Activated T-cell treated with anti-CD3 and anti-CD28 coated beads, Interleukin-2, amount 50 U/mL, for 48 hours (primary cell): ENCODE measurements around the gene RUVBL1.

Experiments
- DNase-seq, 2 experiments: peaks; one replicate each; pipeline ENCODE4 v3.0.0-alpha.2; 2020

The RUVBL1 gene

DNA sequence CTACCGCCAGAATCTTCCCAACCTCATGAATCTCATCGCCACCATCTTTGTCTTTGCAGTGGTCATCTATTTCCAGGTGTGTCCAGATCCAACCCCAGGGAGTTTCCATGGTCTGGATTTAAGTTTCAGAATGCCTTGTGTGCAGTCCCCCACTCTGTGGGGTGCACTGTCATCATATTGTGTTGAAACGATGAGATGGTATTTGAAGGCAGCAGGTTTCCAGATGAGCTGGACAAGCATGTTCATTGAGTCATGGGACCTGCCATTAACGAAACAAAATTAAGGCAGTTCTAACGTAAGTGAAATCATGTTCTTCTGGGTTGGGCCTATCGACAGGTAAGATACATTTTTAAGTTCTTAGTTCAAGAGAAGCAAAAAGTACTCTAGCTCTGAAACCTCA is 58.6 kb downstream of the RUVBL1 start:
- no peak for DNase-seq

DNA sequence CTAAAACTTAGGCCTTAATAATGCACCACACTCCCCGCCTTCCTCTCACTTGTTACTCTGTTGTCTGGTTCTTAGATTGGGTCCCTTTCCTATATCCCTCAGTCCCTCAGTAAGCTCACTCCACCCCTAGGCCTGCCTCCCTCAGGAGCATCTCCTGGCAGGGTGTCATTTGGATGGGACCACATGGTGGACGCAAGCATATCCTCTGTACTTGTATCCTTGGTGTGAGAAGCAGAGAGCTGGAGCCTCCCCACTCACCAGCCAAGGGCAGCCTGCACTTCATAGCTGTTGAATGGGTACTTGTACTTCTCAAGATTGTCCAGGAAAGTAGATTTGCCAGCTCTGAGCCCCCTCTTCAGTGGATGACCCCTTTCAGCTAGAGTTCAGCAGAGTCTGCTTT is 59.7 kb downstream of the RUVBL1 start:
- DNase-seq = no peak

DNA sequence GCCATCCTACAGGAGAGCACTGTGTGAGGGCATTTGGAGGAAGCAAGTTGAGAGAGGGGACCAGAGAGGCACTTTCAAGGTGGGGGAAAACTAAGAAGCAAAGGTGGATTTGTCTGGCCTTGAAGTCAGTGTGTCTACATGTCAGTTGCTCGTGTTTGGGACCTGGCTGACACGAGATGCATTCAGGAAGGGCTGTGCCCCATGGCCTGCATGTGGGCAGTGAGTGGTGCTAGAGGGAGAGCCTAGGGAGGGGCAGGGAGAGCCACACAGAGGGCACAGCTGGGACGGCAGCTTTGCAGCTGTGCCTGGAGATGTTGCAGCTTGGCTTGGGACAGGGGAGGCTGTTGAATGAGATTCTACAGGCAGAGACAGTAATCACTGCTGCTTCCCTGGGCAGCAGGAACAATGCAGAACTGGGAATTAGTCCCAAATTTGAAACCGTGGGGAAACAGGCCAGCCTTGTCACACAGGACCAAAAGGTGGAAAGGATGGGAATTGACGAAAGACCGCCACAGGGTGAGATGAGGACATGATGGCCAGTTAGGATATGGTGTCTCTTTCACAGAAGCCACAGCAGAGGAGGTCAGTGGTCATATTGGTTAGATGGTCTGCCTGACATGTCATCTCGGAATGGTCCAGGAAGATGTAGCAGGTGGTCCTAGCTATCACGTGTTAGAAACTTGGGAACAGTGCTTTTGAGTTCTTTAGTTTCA is 61.4 kb downstream of the RUVBL1 start:
- DNase-seq = no peak

DNA sequence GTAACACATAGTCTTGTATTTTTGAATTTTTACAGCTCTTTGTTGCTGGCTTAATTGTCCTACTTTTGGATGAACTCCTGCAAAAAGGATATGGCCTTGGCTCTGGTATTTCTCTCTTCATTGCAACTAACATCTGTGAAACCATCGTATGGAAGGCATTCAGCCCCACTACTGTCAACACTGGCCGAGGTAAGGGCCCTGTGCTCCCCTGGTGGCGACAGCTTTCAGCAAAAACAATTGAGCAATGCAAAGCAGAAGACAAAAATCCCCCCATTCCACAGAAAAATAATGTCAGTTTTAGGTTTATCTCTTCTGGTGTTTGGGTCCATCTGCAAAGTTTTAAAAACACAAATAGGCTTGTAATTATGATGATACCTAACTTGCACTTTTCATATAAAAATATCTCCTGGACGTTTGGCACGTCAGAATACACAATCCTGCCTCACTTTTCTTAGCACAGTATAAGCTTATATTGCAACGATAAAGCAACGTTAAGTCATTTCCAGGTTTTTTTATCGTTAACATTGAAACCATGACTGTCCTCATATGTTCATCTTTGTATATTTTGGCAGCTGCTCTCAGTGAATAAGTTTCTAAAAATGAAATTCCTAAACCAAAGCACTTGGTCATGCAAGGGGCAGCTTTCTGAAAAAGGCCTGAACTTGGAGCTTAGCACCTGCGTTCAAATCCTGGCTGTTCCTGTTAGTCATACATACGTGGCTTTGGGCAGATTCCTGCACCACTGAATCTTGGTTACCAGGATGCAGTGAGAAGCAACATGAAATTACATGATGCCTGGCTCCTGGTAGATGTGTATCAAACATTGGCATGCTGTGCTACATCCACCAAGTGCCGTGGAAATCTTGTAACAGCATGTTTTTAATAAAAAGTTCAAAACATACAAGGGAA is 62.9 kb downstream of the RUVBL1 start:
- DNase-seq = no peak

DNA sequence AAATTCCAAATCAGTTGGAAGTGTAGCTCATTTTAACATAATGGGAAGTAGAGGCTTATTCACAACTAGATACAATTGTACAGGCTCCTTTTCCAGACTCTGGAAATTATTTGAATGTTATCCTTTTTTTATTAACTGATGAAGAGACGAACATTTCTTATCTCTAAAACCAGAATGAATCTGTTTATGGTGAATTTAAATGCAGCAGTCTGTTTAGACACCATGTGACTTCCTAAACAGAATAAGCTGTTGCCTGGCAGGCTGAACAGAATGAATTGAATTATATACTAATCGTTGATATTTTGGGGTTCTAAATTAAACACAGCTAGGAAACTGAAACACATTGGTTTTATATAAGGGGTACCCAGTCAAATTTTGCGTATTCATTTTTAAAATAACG is 67.4 kb downstream of the RUVBL1 start:
- DNase-seq = no peak

DNA sequence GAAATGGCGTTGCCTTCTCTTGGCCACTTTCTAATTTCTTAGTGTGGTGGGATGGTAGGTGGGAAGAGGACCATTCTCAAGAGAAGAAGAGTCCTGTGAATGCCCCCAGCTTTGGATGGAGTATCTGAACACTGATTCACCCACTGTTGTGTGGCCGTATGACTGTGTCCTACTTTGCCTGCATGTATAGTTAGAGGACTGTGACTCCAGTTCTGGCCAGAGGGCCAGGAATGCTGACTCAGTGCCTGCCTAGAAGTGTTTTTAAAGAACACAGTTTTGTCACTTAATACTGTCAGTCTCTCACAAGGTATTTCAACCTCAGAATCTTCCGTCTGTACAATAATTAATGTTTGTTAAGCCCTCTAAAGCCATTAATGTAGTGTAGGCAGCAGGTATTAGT is 69.2 kb downstream of the RUVBL1 start:
- no peak for DNase-seq

DNA sequence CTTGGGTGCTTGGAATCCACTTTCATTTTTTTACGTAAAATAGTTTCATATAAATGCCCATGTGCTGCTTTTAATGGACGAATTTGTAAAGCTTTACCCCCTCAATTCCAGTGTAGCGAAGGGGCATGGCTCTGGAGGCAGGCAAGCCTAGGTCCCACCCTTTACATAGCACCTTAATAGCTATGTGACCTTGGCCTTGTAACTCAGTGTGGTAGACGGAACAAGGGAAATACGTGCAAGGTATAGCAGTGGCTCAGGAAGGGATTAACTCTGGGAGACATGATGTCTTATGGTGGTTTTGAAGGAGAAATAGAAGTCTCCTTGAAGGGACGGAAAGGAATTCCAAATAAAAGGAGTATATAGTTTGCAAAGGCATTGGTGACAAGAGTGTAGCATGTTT is 70.0 kb downstream of the RUVBL1 start:
- DNase-seq = no peak

DNA sequence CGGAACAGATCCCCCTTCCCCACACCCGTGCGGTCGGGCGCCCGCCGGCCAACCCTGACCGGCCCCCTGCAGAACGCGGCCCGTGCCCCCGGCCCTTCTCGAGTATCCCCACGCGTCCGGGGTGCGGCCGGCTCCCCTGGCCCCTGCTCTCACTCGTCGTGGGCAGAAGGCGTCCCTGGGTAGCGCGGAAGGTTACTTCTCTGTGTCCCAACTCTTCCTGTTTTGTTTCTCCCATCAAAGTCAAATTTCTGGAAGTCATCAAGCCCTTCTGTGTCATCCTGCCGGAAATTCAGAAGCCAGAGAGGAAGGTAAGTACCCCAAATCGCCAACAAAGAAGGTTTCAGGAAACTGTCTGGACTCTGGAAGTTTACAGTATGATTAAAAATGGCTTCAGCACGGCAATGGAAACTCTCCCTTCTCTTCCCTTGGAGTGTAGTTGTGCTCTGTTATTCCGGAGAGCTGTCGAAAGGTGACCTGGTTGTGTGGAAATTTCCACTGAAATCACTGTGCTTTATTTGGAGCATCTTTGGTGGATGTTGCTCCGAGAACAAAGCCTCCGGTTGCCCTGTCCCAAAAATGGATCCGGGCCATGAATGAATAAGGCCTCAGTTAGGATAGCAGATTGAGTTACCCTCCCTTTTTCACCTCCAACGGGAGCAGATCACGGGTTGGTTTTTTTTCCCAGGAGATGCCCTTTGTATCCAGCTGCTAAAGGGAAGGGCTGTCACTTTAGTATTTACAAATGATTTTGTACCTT is 70.8 kb downstream of the RUVBL1 start:
- no peak for DNase-seq

DNA sequence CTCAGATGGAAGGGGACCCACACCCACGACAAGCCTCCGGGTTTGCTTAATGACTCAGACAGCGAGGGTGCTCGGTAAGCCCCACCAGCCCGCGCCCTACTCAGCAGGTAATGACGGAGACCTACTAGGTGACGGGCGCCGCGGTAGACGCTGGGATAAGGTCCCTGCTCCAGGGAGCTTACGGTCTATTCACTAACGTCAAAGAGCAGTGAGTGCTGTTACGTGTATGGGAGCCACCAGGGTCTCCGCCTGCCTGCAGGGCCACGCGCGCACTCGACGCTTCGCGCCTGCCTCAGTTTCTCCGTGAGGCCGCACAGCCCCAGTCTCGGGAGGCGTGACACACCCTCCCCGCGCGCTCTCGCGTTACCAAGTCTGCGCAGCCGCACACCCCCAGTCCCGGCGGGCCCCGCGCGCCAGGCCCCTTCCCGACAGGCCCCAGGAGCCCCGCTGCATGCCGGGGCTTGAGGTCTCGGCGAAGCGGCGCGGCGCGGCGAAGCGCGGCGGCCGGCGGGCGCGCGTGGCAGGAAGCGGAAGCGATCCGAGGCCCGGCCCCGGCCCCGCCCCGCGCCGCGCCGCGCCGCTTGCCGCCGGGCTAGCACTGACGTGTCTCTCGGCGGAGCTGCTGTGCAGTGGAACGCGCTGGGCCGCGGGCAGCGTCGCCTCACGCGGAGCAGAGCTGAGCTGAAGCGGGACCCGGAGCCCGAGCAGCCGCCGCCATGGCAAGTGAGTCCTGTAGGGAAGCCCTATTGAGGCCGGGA is 71.6 kb downstream of the RUVBL1 start, which contains the start of gene SEC61A1:
Gene SEC61A1, plus strand, starts transcription at position 601 of the 758 bp plus-strand sequence. Its CDS starts 116 bp downstream, at position 717.
- peak; percentile 95 to 97 for DNase-seq

DNA sequence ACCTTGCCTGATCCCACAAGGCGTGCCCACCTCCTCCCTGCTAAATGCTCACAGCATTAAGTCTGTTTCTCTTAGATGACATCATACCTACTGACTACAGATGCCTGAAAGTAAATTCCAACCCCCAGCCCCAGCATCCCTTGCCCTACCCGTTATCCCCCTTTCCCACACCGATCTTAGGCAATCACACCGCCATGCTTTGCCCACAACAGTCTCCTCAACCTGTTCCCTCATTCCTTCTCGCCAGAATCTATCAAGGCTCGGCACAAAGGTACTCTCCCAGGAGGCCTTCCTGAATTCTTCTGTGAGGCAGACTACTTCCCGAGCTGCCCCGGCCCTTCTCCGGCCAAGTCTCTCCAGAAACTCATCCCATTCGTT is 72.2 kb downstream of the RUVBL1 start:
- no peak for DNase-seq

DNA sequence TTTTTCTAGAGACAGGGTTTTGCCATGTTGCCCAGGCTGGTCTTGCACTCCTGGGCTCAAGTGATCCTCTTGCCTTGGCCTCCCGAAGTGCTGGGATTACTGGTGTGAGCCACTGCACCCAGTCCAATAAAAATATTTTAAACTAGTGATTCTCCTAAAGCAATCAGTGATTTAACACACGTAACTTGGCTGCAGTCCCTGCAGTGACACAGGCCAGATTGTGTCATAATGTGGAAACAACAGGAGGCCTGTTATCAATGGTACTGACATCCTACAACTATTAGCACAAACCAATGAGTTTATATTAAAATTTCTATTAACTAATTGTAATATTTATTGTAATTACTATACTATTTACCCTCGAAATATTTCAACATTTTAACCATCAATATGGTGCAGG is 73.0 kb downstream of the RUVBL1 start:
- no peak for DNase-seq

DNA sequence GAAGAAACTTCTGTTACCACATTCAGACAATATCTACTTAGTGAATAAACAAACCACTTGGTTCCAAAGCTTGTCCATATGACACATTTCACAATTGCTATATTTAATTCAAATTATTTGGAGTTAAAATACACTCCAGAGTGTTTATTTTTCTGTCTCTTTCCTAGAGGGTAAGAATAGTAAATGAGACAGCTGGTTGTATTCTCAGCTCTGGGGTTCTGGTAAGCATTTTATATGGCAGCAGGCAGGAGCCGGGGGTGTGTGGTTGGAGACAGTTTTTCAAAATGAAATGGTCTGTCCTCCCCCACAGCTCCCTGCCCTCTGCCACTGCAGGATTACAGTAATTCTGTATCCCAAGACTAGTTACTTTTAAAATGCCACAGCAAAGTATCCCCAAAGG is 82.3 kb downstream of the RUVBL1 start:
- DNase-seq = no peak

DNA sequence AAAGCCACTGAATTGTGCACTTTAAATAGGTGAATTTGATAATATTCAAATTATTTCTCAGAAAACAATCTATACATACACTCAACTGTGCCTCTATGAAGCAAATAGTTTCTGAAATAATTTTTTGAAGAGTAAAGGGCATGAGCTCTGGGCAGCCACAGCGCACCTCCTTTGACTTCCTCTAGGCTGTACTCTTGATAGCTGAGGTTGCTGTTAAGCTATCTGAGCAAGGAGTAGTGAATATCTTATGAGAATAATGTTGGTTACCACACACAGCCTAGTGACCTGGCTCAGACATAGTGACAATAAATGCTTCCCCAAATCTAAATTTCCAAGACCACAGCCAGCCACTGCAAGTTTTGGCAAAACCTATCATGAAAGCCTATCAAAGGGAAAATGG is 83.0 kb downstream of the RUVBL1 start:
- DNase-seq = no peak

DNA sequence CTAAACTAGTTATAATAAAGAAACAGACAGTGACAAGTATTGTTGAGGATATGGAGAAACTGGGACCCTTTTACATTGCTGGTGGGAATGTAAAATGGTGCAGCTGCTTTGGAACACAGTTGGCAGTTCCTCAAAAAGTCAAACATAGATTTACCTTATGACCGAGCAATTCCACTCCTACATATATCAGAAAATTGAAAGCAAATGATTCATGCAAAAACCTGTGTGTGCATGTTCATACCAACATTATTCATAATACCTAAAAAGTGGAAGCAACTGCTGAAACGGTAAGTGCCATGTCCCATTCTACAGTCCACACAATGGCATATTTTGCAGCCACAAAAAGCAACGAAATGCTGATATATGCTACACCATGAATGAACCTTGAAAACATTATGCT is 83.6 kb downstream of the RUVBL1 start:
- DNase-seq = no peak

DNA sequence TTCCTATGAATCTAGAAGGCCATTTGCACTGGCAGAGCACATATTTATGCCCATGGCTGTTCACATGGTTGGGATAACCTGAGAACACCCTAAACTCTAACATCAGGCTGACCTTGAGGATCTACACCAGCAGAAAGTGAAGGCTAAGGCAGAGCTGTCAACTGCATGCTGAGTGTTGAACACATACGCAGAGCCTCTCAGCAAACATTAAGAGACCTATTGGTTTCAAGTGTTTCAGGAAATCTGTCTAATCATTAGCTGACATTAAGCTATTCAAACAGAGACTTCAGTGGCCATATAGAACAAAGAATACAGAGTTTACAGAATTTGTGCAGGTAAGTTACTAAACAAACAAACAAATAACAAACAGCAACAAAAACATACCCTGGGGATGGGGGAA is 87.5 kb downstream of the RUVBL1 start:
- DNase-seq = no peak

DNA sequence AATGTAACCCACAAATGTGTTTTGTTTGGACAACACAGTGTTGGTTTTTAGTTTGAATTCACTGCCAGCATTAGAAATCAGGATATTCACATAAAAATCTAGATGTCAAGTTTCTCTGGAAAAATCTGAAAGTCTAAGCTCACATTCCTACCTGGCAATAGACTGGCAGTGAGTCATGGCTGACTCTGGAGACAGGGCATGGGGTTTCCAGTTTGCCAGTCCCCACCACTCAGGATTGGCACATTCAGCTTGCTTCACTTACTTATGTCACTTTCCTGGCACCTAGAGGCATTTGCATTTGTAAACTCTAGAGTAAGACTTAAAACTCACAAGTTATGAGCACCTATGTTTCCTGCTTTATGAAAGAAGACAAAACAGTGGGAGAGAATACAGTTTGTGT is 90.5 kb downstream of the RUVBL1 start:
- no peak for DNase-seq
